Neutrophil (primary cell): ENCODE measurements around the gene PPFIBP2.

Experiments used
- H3K27ac ChIP-seq: fragments of 200-600 bp; sonication (generic); 2 replicates; pipeline ENCODE4 v1.5.1; 2016; ENCODE audit warnings: mild to moderate bottlenecking, moderate library complexity
- H3K27me3 ChIP-seq: fragments of 200-600 bp; sonication (generic); 2 replicates; pipeline ENCODE4 v1.6.0; 2016; ENCODE audit warnings: mild to moderate bottlenecking
- H3K36me3 ChIP-seq: fragments of 200-600 bp; sonication (generic); 2 replicates; pipeline ENCODE4 v1.5.1; 2017
- H3K4me1 ChIP-seq, 2 experiments: fragments of 200-600 bp in 1 of 2; sonication (generic) in 1 of 2; 1 replicate in 1 of 2; 2 replicates in 1 of 2; pipeline versions ENCODE4 v1.5.1 to v1.6.1; 2013 to 2016; ENCODE audit warnings: low read depth in 1 of 2, low read length in 1 of 2, mild to moderate bottlenecking in 1 of 2, moderate library complexity in 1 of 2; ENCODE audit not compliant: control insufficient read depth in 1 of 2, insufficient read depth in 1 of 2
- H3K4me3 ChIP-seq, 2 experiments: fragments of 200-600 bp in 1 of 2; sonication (generic) in 1 of 2; 1 replicate in 1 of 2; 2 replicates in 1 of 2; pipeline ENCODE4 v1.5.1; 2013 to 2016; ENCODE audit warnings: low read depth in 1 of 2, low read length in 1 of 2, mild to moderate bottlenecking in 1 of 2, moderate library complexity in 1 of 2
- H3K9me3 ChIP-seq: fragments of 200-600 bp; sonication (generic); 2 replicates; pipeline ENCODE4 v1.5.1; 2016
- TF ChIP-seq, protein P1 (sequence below): fragments of 200-600 bp; sonication (generic); IDR thresholded peaks from 2 replicates; pipeline ENCODE4 v1.5.1; 2016; ENCODE audit warnings: antibody characterized with exemption

PPFIBP2 gene

DNA sequence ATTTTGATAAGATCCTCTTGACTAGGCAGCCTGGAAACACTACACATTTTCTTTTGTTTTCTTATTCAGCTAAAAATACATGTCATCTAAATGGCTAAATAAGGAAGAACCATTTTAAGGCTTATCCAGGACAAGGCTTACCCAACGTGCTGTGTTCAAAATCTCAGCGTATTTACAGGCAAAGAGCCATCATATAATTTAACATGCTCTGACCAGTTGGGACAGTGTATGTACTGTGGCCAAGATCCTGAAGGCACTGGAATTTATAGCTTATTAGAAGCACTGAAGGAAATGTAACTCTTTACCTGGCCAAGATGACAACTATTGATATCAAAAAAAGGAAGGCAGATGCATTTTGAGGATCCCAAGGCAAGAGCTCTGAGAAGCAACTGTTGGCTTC lies 71.1 kb downstream of the PPFIBP2 start:
- TF ChIP-seq, protein P1, sequence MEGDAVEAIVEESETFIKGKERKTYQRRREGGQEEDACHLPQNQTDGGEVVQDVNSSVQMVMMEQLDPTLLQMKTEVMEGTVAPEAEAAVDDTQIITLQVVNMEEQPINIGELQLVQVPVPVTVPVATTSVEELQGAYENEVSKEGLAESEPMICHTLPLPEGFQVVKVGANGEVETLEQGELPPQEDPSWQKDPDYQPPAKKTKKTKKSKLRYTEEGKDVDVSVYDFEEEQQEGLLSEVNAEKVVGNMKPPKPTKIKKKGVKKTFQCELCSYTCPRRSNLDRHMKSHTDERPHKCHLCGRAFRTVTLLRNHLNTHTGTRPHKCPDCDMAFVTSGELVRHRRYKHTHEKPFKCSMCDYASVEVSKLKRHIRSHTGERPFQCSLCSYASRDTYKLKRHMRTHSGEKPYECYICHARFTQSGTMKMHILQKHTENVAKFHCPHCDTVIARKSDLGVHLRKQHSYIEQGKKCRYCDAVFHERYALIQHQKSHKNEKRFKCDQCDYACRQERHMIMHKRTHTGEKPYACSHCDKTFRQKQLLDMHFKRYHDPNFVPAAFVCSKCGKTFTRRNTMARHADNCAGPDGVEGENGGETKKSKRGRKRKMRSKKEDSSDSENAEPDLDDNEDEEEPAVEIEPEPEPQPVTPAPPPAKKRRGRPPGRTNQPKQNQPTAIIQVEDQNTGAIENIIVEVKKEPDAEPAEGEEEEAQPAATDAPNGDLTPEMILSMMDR, result no peak
- Histone ChIP-seq H3K4me1 (peaks cover 0 to 14% of the 10 kb centered on the region in 2 experiments), H3K4me3 (no peak overlapping the region)

DNA sequence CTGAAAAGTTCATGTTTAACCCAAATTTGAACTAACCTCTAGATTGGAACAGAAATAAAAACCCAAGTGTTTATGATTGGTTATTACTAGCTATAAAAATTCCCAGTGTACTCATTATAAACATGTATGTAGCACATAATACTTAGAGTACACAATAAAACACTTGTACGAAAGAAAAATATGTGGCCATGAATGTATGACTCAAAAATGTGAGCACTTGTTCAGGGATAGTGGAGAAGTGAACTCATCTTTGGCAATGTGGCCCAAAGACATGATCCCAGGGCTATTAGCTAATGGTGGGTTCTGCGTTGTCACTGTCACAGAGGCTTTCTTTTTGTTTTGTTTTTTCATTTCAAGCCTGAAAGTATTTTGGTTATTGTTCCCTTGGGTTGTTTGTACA lies 72.0 kb downstream of the PPFIBP2 start:
- Histone ChIP-seq H3K27me3 (peaks cover 41% of the 10 kb centered on the region), H3K4me1 (peaks cover 0 to 14% of the 10 kb centered on the region in 2 experiments), H3K4me3 (no peak overlapping the region), H3K36me3 (no peaks in the 10 kb centered on the region), H3K9me3 (no peaks in the 10 kb centered on the region), H3K27ac (no peak overlapping the region)
- TF ChIP-seq, protein P1, result no peak

More for the DNA sequence above, 71.1 kb downstream of the PPFIBP2 start:
- Histone ChIP-seq H3K9me3 (no peaks in the 10 kb centered on the region), H3K27ac (no peak overlapping the region), H3K27me3 (peaks cover 41% of the 10 kb centered on the region), H3K36me3 (no peaks in the 10 kb centered on the region)

DNA sequence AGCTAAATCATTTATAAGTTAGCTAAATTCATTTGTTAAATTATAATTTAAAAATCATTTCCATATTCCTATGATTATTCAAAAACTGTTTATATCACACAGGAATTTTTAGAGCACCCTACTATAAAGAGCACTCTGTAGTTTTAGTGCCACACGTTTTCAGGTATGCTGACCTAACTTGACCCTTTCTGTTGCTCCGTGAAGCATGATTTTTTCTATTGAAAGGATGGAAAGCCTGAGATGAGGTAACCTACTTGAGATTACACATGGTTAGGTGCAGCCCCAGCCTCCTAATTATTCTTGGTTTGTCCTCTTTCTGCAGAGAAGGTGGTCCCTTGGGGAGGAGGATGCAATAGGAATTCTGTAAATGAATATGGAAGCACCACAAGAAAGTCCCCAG lies 72.6 kb downstream of the PPFIBP2 start:
- Histone ChIP-seq H3K27me3 (peaks cover 39% of the 10 kb centered on the region), H3K4me1 (peaks cover 0 to 15% of the 10 kb centered on the region in 2 experiments), H3K36me3 (no peaks in the 10 kb centered on the region), H3K27ac (no peak overlapping the region), H3K9me3 (no peaks in the 10 kb centered on the region), H3K4me3 (no peak overlapping the region)
- TF ChIP-seq, protein P1, result no peak

DNA sequence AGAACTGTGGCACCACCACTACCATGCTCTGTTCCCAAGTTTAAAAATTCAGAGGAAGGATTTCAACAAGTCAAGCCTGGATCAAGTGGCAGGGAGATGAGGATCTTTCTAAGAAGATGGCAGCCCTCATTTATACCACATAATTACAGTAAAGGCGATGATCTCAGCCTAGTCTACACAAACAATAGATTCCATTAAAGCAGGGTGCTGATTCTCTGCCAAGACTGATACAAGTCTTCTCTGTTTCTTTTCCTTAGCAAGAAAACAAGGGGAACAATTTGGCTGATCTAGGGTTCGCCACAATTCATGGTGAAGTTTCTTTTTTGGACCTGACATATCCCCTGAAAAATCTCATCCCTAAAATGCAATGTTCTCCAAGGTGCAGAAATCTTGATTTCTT lies 73.9 kb downstream of the PPFIBP2 start:
- peaks cover 29% of the 10 kb centered on the region for H3K27me3 ChIP-seq
- H3K4me3 ChIP-seq, result no peak overlapping the region
- H3K4me1 ChIP-seq, result peaks cover 9 to 29% of the 10 kb centered on the region in 2 experiments

DNA sequence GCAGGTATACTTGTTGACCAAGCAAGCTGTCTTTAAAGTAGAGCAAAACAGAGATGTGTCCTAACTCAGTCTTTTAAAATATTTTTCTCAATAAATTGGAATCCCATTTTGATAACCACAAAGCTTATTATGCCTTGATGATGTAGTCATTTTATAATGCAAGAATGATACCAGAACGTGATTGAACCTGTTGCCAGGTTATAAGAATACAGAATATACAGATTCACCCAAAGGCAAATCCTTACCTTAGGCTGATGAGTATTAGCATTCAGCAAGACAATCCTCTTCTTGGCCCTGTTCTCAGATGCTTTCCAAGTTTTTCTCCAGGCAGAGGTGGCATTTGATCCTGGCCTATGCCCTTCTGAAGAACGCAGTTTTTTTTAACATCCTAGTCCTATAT lies 76.1 kb downstream of the PPFIBP2 start:
- peaks cover 15 to 48% of the 10 kb centered on the region in 2 experiments for H3K4me1 ChIP-seq
- H3K27me3 ChIP-seq, result peaks cover 7% of the 10 kb centered on the region
- H3K36me3 ChIP-seq, result no peaks in the 10 kb centered on the region
- peak overlapping the region; percentile 80 for H3K27ac ChIP-seq
- H3K4me3 ChIP-seq, result no peak overlapping the region
- H3K9me3 ChIP-seq, result no peaks in the 10 kb centered on the region
- TF ChIP-seq, protein P1, result no peak

More for the DNA sequence above, 73.9 kb downstream of the PPFIBP2 start:
- Histone ChIP-seq H3K27ac (no peak overlapping the region), H3K36me3 (no peaks in the 10 kb centered on the region), H3K9me3 (no peaks in the 10 kb centered on the region)
- TF ChIP-seq, protein P1, result no peak

DNA sequence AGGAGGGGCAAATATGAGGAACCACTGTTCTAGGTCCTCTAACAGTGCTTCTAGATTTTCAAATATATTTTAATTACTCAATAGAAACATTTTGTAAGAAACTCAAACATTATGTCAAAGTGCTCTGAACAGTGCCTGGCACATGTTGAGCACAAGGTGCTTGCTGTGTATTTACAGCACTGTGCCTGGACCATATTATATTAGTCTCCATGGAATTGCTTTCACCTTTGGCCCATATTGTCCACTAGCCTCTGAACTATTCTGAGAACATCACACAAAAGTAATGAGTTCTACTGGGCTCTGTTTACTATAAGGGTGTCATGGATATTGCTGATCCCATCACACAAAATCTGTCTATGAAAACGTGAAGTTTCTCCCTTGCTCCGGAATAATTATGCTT lies 76.7 kb downstream of the PPFIBP2 start:
- Histone ChIP-seq H3K27ac (peak overlapping the region; percentile 80), H3K27me3 (peaks cover 1% of the 10 kb centered on the region), H3K9me3 (no peaks in the 10 kb centered on the region), H3K4me3 (no peak overlapping the region), H3K4me1 (peaks cover 15 to 55% of the 10 kb centered on the region in 2 experiments), H3K36me3 (no peaks in the 10 kb centered on the region)
- TF ChIP-seq, protein P1, result no peak
